ENCODE results near the gene UBL4B. TPM values are rescaled to one million over a fixed set of nuclear protein-coding genes. Genes with fewer than 3 reads are reported as not detected.
A peak's percentile ranks its signal among the peaks of the same experiment; 100 is the strongest.

The UBL4B gene
- total and polyA plus RNA-seq, 9 donors, result 0.31 TPM; not detected in 8

DNA sequence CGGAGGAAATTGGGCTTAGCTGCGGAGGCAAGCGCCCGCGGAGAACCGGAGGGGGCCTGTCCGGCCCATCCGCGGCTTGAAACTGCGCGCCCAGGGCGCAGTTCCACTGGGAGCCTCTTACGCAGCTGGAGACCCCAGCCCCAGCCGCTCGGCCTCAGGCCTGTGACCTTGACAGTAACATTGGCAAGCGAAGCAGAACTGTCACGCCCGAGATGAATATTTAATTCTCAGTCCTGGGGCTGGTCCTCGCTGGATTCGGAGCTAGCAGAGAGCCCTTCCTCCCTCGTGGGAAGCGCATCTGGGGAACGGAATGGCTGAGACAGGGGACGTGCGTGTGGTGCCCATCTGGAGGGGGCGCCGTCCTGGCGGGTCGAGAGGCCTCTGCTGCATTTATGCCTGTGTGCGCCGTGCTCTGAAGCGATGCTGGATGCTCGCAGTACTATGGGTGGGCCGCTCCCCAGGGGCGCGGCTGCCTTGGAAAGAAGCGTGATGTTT, 39.0 kb downstream of the UBL4B start:
- WGBS, 3 donors, result 5 to 9% (median 8%) methylated on average over 34 to 37 of the region's 37 CpGs
- no peaks in the 10 kb centered on the region for H3K27me3 ChIP-seq
- intact Hi-C loops (cut with DNase I), result no loop called here
- no peak overlapping the region for H3K4me3 ChIP-seq
- no peaks in the 10 kb centered on the region for H3K36me3 ChIP-seq
- no peak for TF ChIP-seq EP300 (IDR thresholded peaks at IDR 0.05)
- no peak for TF ChIP-seq POLR2A (IDR thresholded peaks at IDR 0.05)
- TF ChIP-seq, protein P1, sequence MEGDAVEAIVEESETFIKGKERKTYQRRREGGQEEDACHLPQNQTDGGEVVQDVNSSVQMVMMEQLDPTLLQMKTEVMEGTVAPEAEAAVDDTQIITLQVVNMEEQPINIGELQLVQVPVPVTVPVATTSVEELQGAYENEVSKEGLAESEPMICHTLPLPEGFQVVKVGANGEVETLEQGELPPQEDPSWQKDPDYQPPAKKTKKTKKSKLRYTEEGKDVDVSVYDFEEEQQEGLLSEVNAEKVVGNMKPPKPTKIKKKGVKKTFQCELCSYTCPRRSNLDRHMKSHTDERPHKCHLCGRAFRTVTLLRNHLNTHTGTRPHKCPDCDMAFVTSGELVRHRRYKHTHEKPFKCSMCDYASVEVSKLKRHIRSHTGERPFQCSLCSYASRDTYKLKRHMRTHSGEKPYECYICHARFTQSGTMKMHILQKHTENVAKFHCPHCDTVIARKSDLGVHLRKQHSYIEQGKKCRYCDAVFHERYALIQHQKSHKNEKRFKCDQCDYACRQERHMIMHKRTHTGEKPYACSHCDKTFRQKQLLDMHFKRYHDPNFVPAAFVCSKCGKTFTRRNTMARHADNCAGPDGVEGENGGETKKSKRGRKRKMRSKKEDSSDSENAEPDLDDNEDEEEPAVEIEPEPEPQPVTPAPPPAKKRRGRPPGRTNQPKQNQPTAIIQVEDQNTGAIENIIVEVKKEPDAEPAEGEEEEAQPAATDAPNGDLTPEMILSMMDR (IDR thresholded peaks at IDR 0.05), result no peak
- no peak for DNase-seq
- no peaks in the 10 kb centered on the region for H3K9me3 ChIP-seq
- H3K4me1 ChIP-seq (ENCODE audit: insufficient read depth), result no peaks in the 10 kb centered on the region
- no peak overlapping the region for H3K27ac ChIP-seq

DNA sequence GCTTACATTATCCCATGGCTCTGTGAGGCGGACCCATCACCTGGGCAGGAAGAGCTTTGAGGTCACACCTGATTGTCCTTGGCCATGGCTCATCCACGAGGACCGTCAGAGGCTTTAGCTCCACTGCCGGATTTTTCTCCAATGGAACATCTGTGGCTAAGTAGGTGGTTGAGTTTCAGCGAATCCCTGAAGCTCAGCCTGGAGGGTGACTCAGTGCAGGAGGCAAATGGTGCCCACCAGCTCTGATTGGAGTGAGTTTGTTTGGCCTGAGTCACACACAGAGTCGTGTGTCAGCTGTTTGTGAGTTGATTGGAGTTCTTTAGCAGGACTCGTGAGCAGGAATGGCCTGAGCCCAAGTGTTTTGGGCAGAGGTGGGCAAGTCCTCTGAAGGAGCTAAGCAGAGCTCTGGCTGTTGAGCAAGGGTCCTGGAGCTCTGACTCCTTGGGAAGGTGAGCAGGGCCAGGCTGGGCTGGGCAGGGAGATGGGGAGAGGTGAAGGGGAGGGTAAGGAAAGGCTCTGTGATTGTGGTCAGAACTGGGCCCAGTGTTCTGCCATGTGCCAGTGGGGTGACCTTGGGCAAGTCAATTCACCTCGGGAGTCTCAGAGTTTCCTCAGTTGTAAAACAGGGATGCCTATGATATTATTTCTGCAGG, 40.0 kb downstream of the UBL4B start:
- no peak overlapping the region for H3K4me3 ChIP-seq
- intact Hi-C loops (cut with DNase I), result no loop called here
- WGBS, 3 donors, result 59 to 67% (median 61%) methylated on average over 8 of the region's 8 CpGs
- H3K27me3 ChIP-seq, result no peaks in the 10 kb centered on the region
- H3K4me1 ChIP-seq (ENCODE audit: insufficient read depth), result no peaks in the 10 kb centered on the region
- no peak overlapping the region for H3K27ac ChIP-seq
- no peaks in the 10 kb centered on the region for H3K9me3 ChIP-seq
- TF ChIP-seq EP300 (IDR thresholded peaks at IDR 0.05) (no peak), POLR2A (IDR thresholded peaks at IDR 0.05) (no peak)
- TF ChIP-seq, protein P1 (IDR thresholded peaks at IDR 0.05), result no peak
- H3K36me3 ChIP-seq, result no peaks in the 10 kb centered on the region
- no peak for DNase-seq

DNA sequence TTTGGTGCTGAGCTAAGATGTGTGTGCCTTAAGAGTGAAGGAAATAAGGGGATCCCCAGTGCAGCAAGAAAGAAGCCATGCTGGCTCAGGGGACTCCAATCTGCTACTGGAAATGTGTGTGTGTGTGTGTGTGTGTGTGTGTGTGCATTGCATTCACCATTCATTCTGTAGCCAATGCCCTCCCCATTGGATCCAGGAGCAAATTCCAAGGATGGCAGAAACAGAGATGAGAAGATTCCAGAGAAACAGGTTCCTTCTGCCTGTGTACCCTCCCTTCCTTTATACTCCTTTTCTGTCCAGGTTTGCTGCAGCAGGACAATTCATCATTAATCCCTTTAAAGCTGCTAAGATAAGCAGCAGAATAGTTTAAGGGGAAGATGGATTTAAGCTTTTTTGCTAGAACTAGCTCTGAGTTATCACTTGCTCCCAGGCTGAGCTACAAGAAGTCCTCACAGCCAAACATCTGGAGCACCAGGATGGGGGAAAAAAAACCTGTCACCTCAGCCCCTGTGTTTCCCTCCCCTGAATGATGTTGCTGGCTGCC, 41.2 kb downstream of the UBL4B start:
- intact Hi-C loops (cut with DNase I), result no loop called here
- Histone ChIP-seq H3K9me3 (no peaks in the 10 kb centered on the region), H3K27ac (no peak overlapping the region), H3K36me3 (no peaks in the 10 kb centered on the region), H3K27me3 (no peaks in the 10 kb centered on the region), H3K4me1 (ENCODE audit: insufficient read depth) (no peaks in the 10 kb centered on the region), H3K4me3 (no peak overlapping the region)
- TF ChIP-seq, protein P1 (IDR thresholded peaks at IDR 0.05), result no peak
- TF ChIP-seq POLR2A (IDR thresholded peaks at IDR 0.05) (no peak), EP300 (IDR thresholded peaks at IDR 0.05) (no peak)
- DNase-seq, result no peak

DNA sequence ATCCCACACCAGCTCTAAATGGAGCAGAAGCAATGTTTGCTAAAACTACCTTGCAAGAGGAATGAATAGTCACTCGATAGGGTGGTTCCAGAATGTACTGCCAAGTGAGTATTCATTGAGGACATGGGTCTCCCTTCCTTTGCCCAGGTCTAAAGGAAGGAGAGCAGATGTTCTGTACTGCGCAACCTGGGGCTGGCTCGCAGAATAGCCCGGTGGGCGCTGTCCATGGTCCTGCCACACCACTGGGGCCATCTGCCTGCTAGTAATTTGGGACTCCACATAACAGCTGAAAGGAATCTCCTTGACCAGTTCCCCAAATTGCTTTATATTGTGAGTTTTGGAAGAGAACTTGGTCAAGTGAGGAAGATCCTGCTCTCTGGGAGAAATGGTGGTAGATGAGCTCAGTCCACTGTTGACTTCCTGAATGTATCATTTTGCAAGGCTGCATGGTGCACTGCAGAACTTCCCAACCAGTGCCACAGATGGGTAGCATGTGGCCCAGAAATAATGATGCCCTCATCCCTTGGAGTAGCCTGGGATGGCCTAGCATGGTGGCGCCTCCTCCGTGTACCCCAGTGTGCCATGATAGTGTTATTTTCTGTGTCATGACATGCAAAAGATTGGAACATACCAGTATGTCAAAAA, 43.8 kb downstream of the UBL4B start:
- no peaks in the 10 kb centered on the region for H3K36me3 ChIP-seq
- H3K4me3 ChIP-seq, result no peak overlapping the region
- TF ChIP-seq POLR2A (IDR thresholded peaks at IDR 0.05) (no peak), EP300 (IDR thresholded peaks at IDR 0.05) (no peak)
- TF ChIP-seq, protein P1 (IDR thresholded peaks at IDR 0.05), result no peak
- no peak overlapping the region for H3K27ac ChIP-seq
- intact Hi-C loops (cut with DNase I), result no loop called here
- no peaks in the 10 kb centered on the region for H3K9me3 ChIP-seq
- H3K27me3 ChIP-seq, result no peaks in the 10 kb centered on the region
- peak; percentile 33 to 76 (median 56) for DNase-seq
- WGBS, 3 donors, result 6 to 12% (median 10%) methylated on average over 7 of the region's 7 CpGs
- no peaks in the 10 kb centered on the region for H3K4me1 ChIP-seq (ENCODE audit: insufficient read depth)

Measured in ovary (tissue), 9 donors.